H1 (cell line): ENCODE measurements around the gene TECR. TPM values are rescaled to one million over a fixed set of nuclear protein-coding genes. Genes with fewer than 3 reads are reported as not detected.

Source experiments
- BACH1 ChIP-seq: IDR thresholded peaks from 2 replicates; pipeline ENCODE4 v1.6.1; 2012; ENCODE audit warnings: low read length, improper control_type of control experiment
- polyA plus RNA-seq, 7 experiments: library from polyadenylated mRNA; depleted of rRNA in 3 of 7; stranded (reverse) in 5 of 7; unstranded in 2 of 7; fragments of >200 nt in 5 of 7; fragments of 200-250 nt in 2 of 7; gene quantifications; 1 replicate in 5 of 7; 2 replicates in 1 of 7; 4 replicates in 1 of 7; pipeline versions ENCODE4 v1.2.1 to v1.2.3, GENCODE V29; 2011 to 2013; ENCODE audit warnings: missing spikeins in 2 of 7, mixed read lengths in 2 of 7
- total RNA-seq: library from RNA; stranded (reverse); fragmentation: NEBNext Ultra II Directional; extraction: Animal tissue kit (Norgen Biotek cat#: 25700); gene quantifications from 2 replicates; pipeline ENCODE4 v1.2.1, GENCODE V29; 2021
- TF ChIP-seq, protein P1 (sequence below): fragments of 300-600 bp; sonication (generic); IDR thresholded peaks from 2 replicates; pipeline ENCODE4 v1.7.1; 2012; ENCODE audit warnings: low read length, moderate library complexity, mild to moderate bottlenecking, inconsistent platforms; ENCODE audit not compliant: insufficient replicate concordance

Gene TECR
- total and polyA plus RNA-seq, 2 of the 8 experiments (the other 6 are each of a cell fraction or from before 2014, with no cell fraction given): 172 to 405 TPM

DNA sequence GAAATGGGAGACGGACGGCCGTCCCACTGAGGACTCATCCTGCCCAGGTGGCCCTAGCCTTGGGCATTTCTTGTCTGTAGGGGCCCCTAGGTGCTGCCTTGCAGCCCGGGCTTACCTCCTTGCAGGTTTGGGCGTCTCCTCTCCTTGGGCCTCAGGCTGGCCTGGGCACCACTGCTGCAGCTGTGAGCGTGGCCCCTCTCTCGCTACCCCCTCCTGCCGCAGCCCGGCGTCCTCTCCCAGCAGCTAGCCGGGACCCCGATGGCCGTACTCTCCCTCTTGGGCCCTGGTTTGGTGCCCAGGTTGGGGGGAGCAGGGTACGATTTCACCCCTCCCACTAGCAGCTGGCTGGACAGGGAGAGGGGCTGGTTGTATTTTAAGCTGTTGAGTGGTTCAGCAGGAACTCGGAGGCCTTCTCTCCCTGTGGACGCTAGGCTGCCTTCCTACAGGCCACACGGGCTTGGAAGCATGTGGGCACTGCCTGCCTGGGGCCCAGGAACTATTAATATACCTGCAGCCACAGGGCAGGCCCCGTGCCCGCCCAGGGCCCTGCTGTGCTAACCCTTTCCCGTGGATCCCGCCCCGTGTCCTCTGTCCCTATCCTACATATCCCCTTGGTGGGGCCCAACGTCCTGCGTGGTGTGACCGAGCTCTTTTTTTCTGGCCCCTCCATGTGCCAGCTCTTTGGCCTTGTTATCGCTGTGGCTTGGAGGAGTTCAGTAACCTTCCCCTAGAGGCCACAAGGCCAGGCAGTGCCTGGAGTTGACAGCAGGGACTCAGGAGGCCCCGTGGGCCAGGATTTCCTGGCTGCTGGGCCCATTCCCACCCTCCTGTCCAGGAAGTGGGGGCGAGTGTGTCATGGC, 30.8 kb downstream of the TECR start (continued):
- TF ChIP-seq, protein P1, sequence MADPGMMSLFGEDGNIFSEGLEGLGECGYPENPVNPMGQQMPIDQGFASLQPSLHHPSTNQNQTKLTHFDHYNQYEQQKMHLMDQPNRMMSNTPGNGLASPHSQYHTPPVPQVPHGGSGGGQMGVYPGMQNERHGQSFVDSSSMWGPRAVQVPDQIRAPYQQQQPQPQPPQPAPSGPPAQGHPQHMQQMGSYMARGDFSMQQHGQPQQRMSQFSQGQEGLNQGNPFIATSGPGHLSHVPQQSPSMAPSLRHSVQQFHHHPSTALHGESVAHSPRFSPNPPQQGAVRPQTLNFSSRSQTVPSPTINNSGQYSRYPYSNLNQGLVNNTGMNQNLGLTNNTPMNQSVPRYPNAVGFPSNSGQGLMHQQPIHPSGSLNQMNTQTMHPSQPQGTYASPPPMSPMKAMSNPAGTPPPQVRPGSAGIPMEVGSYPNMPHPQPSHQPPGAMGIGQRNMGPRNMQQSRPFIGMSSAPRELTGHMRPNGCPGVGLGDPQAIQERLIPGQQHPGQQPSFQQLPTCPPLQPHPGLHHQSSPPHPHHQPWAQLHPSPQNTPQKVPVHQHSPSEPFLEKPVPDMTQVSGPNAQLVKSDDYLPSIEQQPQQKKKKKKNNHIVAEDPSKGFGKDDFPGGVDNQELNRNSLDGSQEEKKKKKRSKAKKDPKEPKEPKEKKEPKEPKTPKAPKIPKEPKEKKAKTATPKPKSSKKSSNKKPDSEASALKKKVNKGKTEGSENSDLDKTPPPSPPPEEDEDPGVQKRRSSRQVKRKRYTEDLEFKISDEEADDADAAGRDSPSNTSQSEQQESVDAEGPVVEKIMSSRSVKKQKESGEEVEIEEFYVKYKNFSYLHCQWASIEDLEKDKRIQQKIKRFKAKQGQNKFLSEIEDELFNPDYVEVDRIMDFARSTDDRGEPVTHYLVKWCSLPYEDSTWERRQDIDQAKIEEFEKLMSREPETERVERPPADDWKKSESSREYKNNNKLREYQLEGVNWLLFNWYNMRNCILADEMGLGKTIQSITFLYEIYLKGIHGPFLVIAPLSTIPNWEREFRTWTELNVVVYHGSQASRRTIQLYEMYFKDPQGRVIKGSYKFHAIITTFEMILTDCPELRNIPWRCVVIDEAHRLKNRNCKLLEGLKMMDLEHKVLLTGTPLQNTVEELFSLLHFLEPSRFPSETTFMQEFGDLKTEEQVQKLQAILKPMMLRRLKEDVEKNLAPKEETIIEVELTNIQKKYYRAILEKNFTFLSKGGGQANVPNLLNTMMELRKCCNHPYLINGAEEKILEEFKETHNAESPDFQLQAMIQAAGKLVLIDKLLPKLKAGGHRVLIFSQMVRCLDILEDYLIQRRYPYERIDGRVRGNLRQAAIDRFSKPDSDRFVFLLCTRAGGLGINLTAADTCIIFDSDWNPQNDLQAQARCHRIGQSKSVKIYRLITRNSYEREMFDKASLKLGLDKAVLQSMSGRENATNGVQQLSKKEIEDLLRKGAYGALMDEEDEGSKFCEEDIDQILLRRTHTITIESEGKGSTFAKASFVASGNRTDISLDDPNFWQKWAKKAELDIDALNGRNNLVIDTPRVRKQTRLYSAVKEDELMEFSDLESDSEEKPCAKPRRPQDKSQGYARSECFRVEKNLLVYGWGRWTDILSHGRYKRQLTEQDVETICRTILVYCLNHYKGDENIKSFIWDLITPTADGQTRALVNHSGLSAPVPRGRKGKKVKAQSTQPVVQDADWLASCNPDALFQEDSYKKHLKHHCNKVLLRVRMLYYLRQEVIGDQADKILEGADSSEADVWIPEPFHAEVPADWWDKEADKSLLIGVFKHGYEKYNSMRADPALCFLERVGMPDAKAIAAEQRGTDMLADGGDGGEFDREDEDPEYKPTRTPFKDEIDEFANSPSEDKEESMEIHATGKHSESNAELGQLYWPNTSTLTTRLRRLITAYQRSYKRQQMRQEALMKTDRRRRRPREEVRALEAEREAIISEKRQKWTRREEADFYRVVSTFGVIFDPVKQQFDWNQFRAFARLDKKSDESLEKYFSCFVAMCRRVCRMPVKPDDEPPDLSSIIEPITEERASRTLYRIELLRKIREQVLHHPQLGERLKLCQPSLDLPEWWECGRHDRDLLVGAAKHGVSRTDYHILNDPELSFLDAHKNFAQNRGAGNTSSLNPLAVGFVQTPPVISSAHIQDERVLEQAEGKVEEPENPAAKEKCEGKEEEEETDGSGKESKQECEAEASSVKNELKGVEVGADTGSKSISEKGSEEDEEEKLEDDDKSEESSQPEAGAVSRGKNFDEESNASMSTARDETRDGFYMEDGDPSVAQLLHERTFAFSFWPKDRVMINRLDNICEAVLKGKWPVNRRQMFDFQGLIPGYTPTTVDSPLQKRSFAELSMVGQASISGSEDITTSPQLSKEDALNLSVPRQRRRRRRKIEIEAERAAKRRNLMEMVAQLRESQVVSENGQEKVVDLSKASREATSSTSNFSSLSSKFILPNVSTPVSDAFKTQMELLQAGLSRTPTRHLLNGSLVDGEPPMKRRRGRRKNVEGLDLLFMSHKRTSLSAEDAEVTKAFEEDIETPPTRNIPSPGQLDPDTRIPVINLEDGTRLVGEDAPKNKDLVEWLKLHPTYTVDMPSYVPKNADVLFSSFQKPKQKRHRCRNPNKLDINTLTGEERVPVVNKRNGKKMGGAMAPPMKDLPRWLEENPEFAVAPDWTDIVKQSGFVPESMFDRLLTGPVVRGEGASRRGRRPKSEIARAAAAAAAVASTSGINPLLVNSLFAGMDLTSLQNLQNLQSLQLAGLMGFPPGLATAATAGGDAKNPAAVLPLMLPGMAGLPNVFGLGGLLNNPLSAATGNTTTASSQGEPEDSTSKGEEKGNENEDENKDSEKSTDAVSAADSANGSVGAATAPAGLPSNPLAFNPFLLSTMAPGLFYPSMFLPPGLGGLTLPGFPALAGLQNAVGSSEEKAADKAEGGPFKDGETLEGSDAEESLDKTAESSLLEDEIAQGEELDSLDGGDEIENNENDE: no peak
- TF ChIP-seq BACH1: no peak
